NT2/D1 (cell line): ENCODE results near the gene CRTC2.
"Not testable (repeated sequence)": the region's sequence is repeated elsewhere in the genome, so short reads cannot be mapped to it uniquely, and the experiment has no call there.

ENCODE experiments used
- DNase-seq: peaks from one replicate; pipeline ENCODE4 v3.0.0-alpha.2; 2011; ENCODE audit warnings: low read depth, low spot score
- H3K27me3 ChIP-seq: 2 replicates; pipeline ENCODE4 v1.6.0; 2011; ENCODE audit warnings: mild to moderate bottlenecking; ENCODE audit not compliant: insufficient read length, insufficient read depth
- H3K36me3 ChIP-seq: 2 replicates; pipeline ENCODE4 v1.6.1; 2011; ENCODE audit warnings: mild to moderate bottlenecking, low read length, mixed read lengths; ENCODE audit not compliant: insufficient read depth, insufficient read length
- H3K4me1 ChIP-seq: 2 replicates; pipeline ENCODE4 v1.5.1; 2011; ENCODE audit not compliant: insufficient read depth, insufficient read length
- H3K4me3 ChIP-seq: 2 replicates; pipeline ENCODE4 v1.5.1; 2011; ENCODE audit warnings: low read depth; ENCODE audit not compliant: insufficient read length
- H3K9ac ChIP-seq: 2 replicates; pipeline ENCODE4 v1.6.0; 2011; ENCODE audit warnings: low read depth; ENCODE audit not compliant: insufficient read length
- H3K9me3 ChIP-seq: 2 replicates; pipeline ENCODE4 v1.5.1; 2011; ENCODE audit warnings: mild to moderate bottlenecking, low read length; ENCODE audit not compliant: insufficient read depth
- SUZ12 ChIP-seq: IDR thresholded peaks from 2 replicates; pipeline ENCODE4 v1.6.1; 2011; ENCODE audit not compliant: insufficient read length, insufficient read depth; ENCODE audit errors: extremely low read depth
- YY1 ChIP-seq: IDR thresholded peaks from 2 replicates; pipeline ENCODE4 v1.6.1; 2011; ENCODE audit not compliant: insufficient read length, insufficient read depth
- ZNF274 ChIP-seq: IDR thresholded peaks from 2 replicates; pipeline ENCODE4 v1.6.1; 2011; ENCODE audit warnings: mild to moderate bottlenecking, low read depth, low read length

The CRTC2 gene

DNA sequence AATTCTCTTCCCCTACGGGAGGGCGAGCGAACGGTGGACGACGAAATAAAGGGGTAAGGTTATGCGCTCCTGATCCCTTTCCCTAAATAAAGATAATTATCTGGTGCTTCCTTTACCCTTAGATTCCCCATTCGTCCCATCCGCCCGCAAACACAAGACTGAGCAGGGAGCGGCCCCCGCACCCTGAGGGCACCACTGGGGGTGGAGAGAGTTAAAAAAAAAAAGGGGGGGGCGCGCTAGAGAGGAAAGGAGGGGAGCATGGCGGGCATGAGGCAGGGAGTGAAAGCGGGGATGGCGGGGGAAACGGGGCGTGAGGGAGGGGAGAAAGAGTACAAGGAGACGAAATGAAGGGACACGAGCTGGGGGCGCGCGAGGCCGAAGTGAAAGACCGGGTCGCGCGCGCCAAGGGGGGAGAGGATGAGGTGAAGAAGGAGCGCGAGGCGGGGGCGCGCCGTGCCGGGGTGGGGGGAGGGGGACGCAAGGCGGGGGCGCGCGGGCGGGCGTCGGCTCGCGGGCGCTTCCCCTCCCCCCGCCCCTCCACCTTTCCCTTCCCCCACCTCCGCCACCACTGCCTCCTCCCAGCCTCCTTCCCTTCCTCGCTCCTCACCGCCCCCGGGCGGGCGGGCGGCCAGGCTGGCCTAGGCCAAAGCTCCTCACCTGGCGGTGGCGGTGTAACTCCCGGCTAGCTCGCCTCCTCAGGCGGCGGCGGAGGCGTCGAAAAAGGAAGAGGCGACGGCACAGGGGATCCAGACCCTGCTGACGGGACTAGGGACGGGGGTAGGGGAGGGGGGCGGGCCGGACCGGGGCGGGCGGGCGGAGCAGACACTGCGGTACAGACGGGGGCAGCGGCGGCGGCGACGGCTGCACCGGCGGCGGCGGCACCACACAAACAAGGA, 36.1 kb downstream of the CRTC2 start:
- H3K9me3 ChIP-seq: no peaks in the 10 kb centered on the region
- peaks cover 4% of the 10 kb centered on the region for H3K4me1 ChIP-seq
- DNase-seq: peak; percentile 75
- peaks cover 21% of the 10 kb centered on the region for H3K36me3 ChIP-seq
- H3K9ac ChIP-seq: peak overlapping the region; percentile 94
- peak overlapping the region; percentile 81 for H3K4me3 ChIP-seq
- no peaks in the 10 kb centered on the region for H3K27me3 ChIP-seq
- TF ChIP-seq YY1 (no peak), ZNF274 (no peak), SUZ12 (no peak)

DNA sequence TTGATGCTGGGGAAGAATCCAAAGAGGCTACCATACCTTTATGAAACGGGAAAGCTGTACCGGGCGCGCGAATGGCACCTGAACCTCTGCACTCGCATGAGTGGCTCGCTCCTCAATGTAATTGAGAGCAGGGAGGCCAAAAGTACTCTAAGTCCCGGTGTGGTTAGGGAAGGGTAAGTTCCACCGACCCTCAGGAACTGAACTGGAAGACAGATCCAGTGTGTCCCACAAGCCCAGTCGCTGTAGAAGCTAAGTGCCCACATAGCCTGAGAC, 36.7 kb downstream of the CRTC2 start:
- no peak for DNase-seq
- Histone ChIP-seq H3K36me3 (peaks cover 22% of the 10 kb centered on the region), H3K4me3 (peak overlapping the region; percentile 81), H3K9me3 (no peaks in the 10 kb centered on the region), H3K9ac (peak overlapping the region; percentile 94), H3K27me3 (no peaks in the 10 kb centered on the region), H3K4me1 (peaks cover 4% of the 10 kb centered on the region)
- TF ChIP-seq ZNF274: no peak
- TF ChIP-seq YY1: no peak
- TF ChIP-seq SUZ12: no peak

DNA sequence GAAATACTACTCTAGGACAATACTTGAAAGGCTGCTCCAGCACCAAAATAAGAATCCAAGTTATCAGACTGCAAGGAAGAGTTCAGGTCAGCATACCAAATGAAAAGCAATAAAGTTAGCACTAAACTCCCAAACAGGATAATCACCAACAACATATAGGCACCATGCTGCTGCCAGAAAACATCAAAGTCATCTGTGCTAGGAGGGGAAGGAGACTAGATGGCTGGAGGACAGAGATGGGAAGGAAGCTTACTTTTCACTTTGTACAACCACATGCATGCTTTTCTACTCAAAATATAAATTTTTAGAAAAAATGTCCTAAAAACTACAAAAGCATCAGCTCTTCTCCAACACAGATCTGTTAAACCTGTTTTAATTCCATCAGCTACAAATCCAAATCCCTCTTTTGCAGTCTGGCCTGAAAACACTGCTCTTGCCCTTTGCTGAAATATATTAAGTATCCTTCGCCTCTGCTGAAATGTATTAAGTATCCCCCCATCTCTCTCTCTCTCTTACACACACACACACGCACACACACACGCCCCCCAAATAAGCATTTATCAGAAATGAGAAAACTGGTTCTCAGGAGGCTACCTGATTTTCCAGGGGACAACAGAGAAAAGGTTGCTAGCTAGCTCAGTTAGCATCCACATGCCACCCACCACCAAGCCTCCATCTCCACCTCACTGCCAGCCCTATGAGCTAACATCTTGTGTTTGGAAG, 37.2 kb downstream of the CRTC2 start:
- no peaks in the 10 kb centered on the region for H3K9me3 ChIP-seq
- peak overlapping the region; percentile 81 for H3K4me3 ChIP-seq
- no peak for DNase-seq
- H3K27me3 ChIP-seq: no peaks in the 10 kb centered on the region
- peaks cover 22% of the 10 kb centered on the region for H3K36me3 ChIP-seq
- H3K4me1 ChIP-seq: peaks cover 4% of the 10 kb centered on the region
- TF ChIP-seq ZNF274: no peak
- no peak for TF ChIP-seq SUZ12
- TF ChIP-seq YY1: no peak
- peak overlapping the region; percentile 94 for H3K9ac ChIP-seq

DNA sequence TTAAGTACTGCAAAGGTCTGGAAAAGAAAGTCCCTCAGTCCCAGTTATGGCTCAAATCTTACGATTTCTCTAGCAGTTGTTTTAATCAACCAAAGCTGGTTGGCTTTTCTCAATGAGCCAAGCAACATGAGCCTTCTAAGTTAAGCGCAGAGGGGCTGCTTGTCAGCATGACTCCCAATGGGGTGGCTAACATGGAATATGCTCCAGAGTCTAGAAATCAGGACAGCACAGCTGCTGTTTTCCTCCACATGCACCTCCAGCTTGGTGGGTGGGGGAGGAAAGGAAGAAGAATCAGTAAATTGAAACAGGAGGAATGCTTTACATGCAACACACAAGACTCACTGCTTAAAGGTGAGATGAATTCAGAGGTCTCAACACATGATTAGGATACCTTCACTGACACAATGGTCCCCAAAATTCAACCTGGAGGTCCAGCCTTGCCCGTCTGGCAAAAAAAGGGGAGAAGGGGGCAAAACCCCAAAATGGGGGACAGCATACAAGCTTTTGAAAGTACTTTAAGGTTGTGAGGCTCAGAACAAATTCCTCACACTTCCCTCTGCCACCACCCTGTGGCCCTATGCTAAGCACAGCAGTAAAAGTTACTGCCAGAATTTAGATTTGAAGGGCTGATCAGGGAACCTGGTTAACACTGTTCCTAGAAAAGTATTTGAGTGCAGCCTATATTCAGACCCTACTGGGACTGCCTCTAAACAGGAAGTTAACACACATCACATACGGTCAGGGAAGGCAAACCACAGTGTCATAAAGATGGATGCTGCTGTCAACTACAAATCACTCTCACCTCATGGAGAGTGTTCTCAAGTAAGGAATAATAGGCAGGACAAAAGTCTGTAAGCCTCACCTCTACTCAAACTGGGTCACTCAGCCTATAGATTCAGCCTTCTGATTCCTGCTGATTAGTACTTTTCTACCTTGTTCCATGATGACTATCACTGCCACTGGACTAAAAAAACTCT, 38.2 kb downstream of the CRTC2 start:
- DNase-seq: no peak
- no peak for TF ChIP-seq SUZ12
- TF ChIP-seq YY1: no peak
- no peak for TF ChIP-seq ZNF274
- peak overlapping the region; percentile 94 for H3K9ac ChIP-seq

DNA sequence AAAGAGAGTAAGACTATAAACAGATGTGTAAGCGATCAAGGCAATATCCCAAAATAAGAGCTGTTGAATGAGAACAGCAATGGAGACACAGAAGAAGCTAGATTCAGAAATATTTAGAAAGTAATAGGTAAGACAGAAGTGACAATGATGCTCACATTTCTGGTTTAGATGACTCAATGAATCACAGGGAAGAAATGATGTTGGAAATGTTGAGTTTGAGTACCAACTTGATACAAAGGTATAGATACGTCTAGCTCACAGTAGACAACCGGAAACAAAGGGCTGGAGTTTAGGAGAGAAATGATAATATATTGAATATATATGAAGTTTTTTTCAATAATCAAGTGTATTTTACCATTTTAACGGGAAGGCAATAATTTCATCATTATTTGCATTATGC, 42.1 kb downstream of the CRTC2 start:
- H3K4me3 ChIP-seq: no peak overlapping the region
- no peak overlapping the region for H3K9ac ChIP-seq
- H3K36me3 ChIP-seq: peaks cover 24% of the 10 kb centered on the region

More for the DNA sequence above, 38.2 kb downstream of the CRTC2 start:
- Histone ChIP-seq H3K4me3 (peak overlapping the region; percentile 12), H3K27me3 (no peaks in the 10 kb centered on the region), H3K4me1 (peaks cover 4% of the 10 kb centered on the region), H3K36me3 (peaks cover 24% of the 10 kb centered on the region), H3K9me3 (no peaks in the 10 kb centered on the region)

DNA sequence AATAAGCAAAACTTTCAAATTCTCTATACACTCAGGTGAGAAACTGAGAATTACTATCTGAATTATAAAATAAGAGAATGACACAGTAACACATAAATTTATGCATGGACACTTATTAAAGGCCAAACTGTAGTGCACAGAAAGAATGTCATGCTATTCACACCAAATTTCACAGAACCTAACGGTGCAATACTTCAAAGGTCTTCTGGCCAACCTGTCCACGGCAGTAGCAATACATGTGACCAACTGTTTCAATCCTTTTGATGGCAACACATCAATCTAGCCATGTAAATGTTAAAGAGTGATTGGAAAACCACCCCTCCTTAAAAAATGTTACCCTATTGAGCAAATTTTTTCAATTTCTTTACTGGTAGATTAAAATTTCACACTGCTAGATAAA, 46.1 kb downstream of the CRTC2 start:
- Histone ChIP-seq H3K36me3 (peaks cover 15% of the 10 kb centered on the region), H3K27me3 (no peaks in the 10 kb centered on the region), H3K9me3 (no peaks in the 10 kb centered on the region), H3K4me1 (no peaks in the 10 kb centered on the region), H3K9ac (no peak overlapping the region), H3K4me3 (no peak overlapping the region)
- DNase-seq: no peak
- TF ChIP-seq SUZ12 (no peak), YY1 (no peak), ZNF274 (no peak)

More for the DNA sequence above, 42.1 kb downstream of the CRTC2 start:
- TF ChIP-seq YY1 (no peak), ZNF274 (no peak), SUZ12 (no peak)
- Histone ChIP-seq H3K27me3 (no peaks in the 10 kb centered on the region), H3K4me1 (peaks cover 4% of the 10 kb centered on the region), H3K9me3 (no peaks in the 10 kb centered on the region)
- DNase-seq: no peak

DNA sequence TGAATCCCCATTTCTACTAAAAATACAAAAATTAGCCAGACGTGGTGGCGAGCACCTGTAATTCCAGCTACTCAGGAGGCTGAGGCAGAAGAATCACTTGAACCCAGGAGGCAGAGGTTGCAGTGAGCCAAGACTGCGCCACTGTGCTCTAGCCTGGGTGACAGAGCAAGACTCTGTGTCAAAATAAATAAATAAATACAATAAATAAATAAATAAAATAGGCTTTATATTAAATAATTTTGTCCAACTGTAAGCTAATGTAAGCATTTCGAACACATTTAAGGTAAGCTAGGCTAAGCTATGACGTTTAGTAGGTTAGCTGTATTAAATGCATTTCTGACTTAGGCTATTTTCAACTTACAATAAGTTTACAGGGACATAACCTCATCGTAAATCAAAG, 47.9 kb downstream of the CRTC2 start:
- not testable (repeated sequence) for H3K4me3 ChIP-seq, DNase-seq, H3K27me3 ChIP-seq, H3K4me1 ChIP-seq, H3K9me3 ChIP-seq, H3K9ac ChIP-seq
- H3K36me3 ChIP-seq: peaks cover 12% of the 10 kb centered on the region
